GM12878 (cell line): ENCODE results near the gene ZDHHC11B.

ENCODE experiments used
- BRCA1 ChIP-seq: IDR thresholded peaks from 2 replicates; pipeline ENCODE4 v1.6.1; 2011; ENCODE audit warnings: low read depth, low read length, improper control_type of control experiment
- CTCF ChIP-seq, 3 experiments: IDR thresholded peaks in 2 of 3; conservative IDR thresholded peaks in 1 of 3; 2 replicates each; pipeline ENCODE4 v1.5.1; 2011; ENCODE audit warnings: low read depth in 3 of 3, low read length in 3 of 3, mild to moderate bottlenecking in 3 of 3, control low read depth in 2 of 3, moderate library complexity in 2 of 3, inconsistent platforms in 1 of 3, mixed read lengths in 1 of 3; ENCODE audit not compliant: control insufficient read depth in 2 of 3, insufficient read depth in 1 of 3; ENCODE audit errors: extremely low read depth in 1 of 3
- NFXL1 ChIP-seq: fragments of 450-650 bp; IDR thresholded peaks from 2 replicates; pipeline ENCODE4 v1.6.1; 2017; ENCODE audit warnings: antibody characterized with exemption, mild to moderate bottlenecking, borderline replicate concordance
- POLR2AphosphoS5 ChIP-seq: IDR thresholded peaks from 2 replicates; pipeline ENCODE4 v1.6.1; 2011; ENCODE audit warnings: mild to moderate bottlenecking, low read length, inconsistent platforms
- SREBF2 ChIP-seq: IDR thresholded peaks from 2 replicates; pipeline ENCODE4 v1.6.1; 2012; ENCODE audit warnings: mild to moderate bottlenecking, low read length
- STAT1 ChIP-seq: fragments of 450-650 bp; conservative IDR thresholded peaks from 2 replicates; pipeline ENCODE4 v1.6.1; 2014; ENCODE audit warnings: antibody characterized with exemption, mild to moderate bottlenecking
- YY1 ChIP-seq: IDR thresholded peaks from 2 replicates; pipeline ENCODE4 v1.6.1; 2011; ENCODE audit warnings: low read depth, mild to moderate bottlenecking, low read length
- ZBTB33 ChIP-seq: fragments of 450-650 bp; IDR thresholded peaks from 2 replicates; pipeline ENCODE4 v1.6.1; 2017; ENCODE audit warnings: mild to moderate bottlenecking

- TF ChIP-seq CTCF (IDR thresholded peaks at IDR 0.05 in 2 of 3, conservative IDR thresholded peaks at IDR 0.05 in 1 of 3; ENCODE audit: control insufficient read depth in 2 of 3, extremely low read depth in 1 of 3, insufficient read depth in 1 of 3, low read depth in 3 of 3, low read length in 3 of 3) (no peak), BRCA1 (no peak), STAT1 (no peak), SREBF2 (no peak), POLR2AphosphoS5 (no peak), NFXL1 (no peak), YY1 (no peak), ZBTB33 (no peak)
Observed at GRCh38 chr5:777756-778161, 6.8 kb downstream of the ZDHHC11B start.
